K562 (cell line): ENCODE data around the gene CHRDL2. TPM values are rescaled to one million over a fixed set of nuclear protein-coding genes. Genes with fewer than 3 reads are reported as not detected.
A peak's percentile ranks its signal among the peaks of the same experiment; 100 is the strongest.

ENCODE experiments used
- CBX3 ChIP-seq, 2 experiments: IDR thresholded peaks; 1 replicate in 1 of 2; 2 replicates in 1 of 2; pipeline ENCODE4 v1.6.1; 2012; ENCODE audit warnings: inconsistent platforms in 2 of 2, low read length in 2 of 2, borderline replicate concordance in 1 of 2, control low read depth in 1 of 2
- U2AF2 ChIP-seq: fragments of 200-400 bp; formaldehyde crosslinking; optimal IDR thresholded peaks from 2 replicates; pipeline ENCODE3; 2017; ENCODE audit warnings: low read depth, mild to moderate bottlenecking, low read length
- polyA plus RNA-seq, 8 experiments: library from polyadenylated mRNA; depleted of rRNA in 4 of 8; stranded (reverse) in 5 of 8; unstranded in 3 of 8; fragments of >200 nt; fragmentation: Nextera tagmentation in 2 of 8; fragmentation: Illumina TruSeq in 1 of 8; extraction: Ambion mirVana in 2 of 8; extraction: Trizol in 1 of 8; gene quantifications; 2 replicates each; pipeline versions ENCODE4 v1.2.1 to v1.2.3, GENCODE V29; 2011 to 2014; ENCODE audit warnings: inconsistent platforms in 1 of 8, missing spikeins in 1 of 8
- total RNA-seq, 7 experiments: library from RNA; depleted of rRNA in 6 of 7; stranded (reverse); fragments of >200 nt in 6 of 7; fragmentation: Illumina TruSeq in 2 of 7; extraction: Trizol in 2 of 7; gene quantifications; 2 replicates each; pipeline versions ENCODE4 v1.2.1 to v1.2.3, GENCODE V29; 2011 to 2021; ENCODE audit warnings: low replicate concordance in 1 of 7
- TF ChIP-seq, protein P1 (sequence below): fragments of 450-650 bp; IDR thresholded peaks from 2 replicates; pipeline ENCODE4 v1.7.1; 2018; ENCODE audit warnings: mild to moderate bottlenecking, low read depth; ENCODE audit not compliant: partially characterized antibody
- TF ChIP-seq, protein P2 (sequence below): fragments of 450-650 bp; IDR thresholded peaks from 2 replicates; pipeline ENCODE4 v1.6.1; 2016
- TF ChIP-seq, protein P3 (sequence below): sonication (generic); formaldehyde crosslinking; IDR thresholded peaks from 2 replicates; pipeline ENCODE4 v1.8.1; 2023; ENCODE audit warnings: mild to moderate bottlenecking, missing genetic modification reagents

Gene CHRDL2
- total and polyA plus RNA-seq, 9 of the 15 experiments (the other 6 are each of a cell fraction or from before 2014, with no cell fraction given) = not detected

DNA sequence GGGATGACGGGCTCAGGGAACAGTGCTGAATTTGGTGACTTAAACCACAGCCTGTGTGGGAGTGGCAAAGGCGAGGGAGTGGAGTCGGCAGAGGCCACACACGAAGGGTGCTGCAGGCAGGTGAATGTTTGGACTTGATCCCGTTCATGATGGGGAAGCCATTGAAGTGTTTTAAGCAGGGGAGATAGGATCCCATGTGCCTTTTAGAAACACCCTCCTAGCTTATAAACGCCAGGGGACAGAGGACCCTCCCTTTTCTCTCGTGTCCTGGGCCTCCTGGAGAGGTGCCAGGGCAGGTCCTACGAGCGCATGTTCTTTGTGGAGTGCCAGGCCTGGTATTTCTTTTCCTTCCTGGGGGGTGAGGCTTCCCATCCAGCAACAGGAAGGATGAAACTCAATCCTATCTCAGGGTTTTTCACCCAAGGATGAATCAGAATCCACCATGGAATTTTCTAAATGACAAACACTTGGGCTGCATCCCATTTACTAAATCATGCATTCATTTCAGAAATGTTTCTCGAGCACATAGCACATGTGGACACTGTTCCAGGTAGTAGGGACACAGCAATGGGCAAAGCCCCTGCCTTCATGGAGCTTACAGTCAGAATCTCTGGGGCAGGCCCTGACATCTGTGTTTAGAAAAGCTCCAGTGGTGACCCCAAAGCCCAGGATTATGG lies 59.6 kb downstream of the CHRDL2 start (continued):
- TF ChIP-seq, protein P1, sequence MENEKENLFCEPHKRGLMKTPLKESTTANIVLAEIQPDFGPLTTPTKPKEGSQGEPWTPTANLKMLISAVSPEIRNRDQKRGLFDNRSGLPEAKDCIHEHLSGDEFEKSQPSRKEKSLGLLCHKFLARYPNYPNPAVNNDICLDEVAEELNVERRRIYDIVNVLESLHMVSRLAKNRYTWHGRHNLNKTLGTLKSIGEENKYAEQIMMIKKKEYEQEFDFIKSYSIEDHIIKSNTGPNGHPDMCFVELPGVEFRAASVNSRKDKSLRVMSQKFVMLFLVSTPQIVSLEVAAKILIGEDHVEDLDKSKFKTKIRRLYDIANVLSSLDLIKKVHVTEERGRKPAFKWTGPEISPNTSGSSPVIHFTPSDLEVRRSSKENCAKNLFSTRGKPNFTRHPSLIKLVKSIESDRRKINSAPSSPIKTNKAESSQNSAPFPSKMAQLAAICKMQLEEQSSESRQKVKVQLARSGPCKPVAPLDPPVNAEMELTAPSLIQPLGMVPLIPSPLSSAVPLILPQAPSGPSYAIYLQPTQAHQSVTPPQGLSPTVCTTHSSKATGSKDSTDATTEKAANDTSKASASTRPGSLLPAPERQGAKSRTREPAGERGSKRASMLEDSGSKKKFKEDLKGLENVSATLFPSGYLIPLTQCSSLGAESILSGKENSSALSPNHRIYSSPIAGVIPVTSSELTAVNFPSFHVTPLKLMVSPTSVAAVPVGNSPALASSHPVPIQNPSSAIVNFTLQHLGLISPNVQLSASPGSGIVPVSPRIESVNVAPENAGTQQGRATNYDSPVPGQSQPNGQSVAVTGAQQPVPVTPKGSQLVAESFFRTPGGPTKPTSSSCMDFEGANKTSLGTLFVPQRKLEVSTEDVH = no peak
- TF ChIP-seq, protein P2, sequence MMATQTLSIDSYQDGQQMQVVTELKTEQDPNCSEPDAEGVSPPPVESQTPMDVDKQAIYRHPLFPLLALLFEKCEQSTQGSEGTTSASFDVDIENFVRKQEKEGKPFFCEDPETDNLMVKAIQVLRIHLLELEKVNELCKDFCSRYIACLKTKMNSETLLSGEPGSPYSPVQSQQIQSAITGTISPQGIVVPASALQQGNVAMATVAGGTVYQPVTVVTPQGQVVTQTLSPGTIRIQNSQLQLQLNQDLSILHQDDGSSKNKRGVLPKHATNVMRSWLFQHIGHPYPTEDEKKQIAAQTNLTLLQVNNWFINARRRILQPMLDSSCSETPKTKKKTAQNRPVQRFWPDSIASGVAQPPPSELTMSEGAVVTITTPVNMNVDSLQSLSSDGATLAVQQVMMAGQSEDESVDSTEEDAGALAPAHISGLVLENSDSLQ = no peak
- TF ChIP-seq U2AF2 (no peak), CBX3 (IDR thresholded peaks at IDR 0.05; ENCODE audit: borderline replicate concordance in 1 of 2, low read length in 2 of 2) (peak in 1 of 2 experiments; percentile 39; a peak in 1 of 3 replicates)
- TF ChIP-seq, protein P3, sequence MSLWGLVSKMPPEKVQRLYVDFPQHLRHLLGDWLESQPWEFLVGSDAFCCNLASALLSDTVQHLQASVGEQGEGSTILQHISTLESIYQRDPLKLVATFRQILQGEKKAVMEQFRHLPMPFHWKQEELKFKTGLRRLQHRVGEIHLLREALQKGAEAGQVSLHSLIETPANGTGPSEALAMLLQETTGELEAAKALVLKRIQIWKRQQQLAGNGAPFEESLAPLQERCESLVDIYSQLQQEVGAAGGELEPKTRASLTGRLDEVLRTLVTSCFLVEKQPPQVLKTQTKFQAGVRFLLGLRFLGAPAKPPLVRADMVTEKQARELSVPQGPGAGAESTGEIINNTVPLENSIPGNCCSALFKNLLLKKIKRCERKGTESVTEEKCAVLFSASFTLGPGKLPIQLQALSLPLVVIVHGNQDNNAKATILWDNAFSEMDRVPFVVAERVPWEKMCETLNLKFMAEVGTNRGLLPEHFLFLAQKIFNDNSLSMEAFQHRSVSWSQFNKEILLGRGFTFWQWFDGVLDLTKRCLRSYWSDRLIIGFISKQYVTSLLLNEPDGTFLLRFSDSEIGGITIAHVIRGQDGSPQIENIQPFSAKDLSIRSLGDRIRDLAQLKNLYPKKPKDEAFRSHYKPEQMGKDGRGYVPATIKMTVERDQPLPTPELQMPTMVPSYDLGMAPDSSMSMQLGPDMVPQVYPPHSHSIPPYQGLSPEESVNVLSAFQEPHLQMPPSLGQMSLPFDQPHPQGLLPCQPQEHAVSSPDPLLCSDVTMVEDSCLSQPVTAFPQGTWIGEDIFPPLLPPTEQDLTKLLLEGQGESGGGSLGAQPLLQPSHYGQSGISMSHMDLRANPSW (CRISPR knock-in tag) = no peak
